Inflammatory macrophage treated with lipopolysaccharide for 1 hour (primary cell): Measurements from ENCODE around the gene ACSL4.
"Not testable (repeated sequence)": the region's sequence is repeated elsewhere in the genome, so short reads cannot be mapped to it uniquely, and the experiment has no call there.

Source experiments
- DNase-seq, 2 donors: peaks; one replicate each; pipeline ENCODE4 v3.0.0-alpha.2; 2020 to 2022

ACSL4 gene

DNA sequence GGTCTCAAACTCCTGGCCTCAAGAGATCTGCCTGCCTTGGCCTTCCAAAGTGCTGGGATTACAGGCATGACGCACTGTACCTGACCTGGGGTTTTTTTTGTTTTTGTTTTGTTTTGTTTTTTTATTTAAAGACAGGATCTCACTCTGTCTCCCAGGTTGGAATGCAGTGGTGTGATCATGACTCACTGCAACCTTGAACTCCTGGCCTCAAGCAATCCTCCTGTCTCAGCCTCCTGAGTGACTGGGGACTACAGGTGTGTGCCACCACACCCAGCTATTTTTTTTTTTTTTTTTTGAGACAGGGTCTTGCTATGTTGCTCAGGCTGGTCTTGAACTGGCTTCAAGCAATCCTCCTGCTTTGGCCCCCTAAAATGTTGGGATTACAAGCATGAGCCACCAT, 8.1 kb downstream of the ACSL4 start:
- not testable (repeated sequence) for DNase-seq

GRCh38 chrX:109720947-109721346, 12.1 kb downstream of the ACSL4 start:
- peak; percentile 63 to 79 for DNase-seq

GRCh38 chrX:109719264-109719663, 13.8 kb downstream of the ACSL4 start:
- DNase-seq = no peak

DNA sequence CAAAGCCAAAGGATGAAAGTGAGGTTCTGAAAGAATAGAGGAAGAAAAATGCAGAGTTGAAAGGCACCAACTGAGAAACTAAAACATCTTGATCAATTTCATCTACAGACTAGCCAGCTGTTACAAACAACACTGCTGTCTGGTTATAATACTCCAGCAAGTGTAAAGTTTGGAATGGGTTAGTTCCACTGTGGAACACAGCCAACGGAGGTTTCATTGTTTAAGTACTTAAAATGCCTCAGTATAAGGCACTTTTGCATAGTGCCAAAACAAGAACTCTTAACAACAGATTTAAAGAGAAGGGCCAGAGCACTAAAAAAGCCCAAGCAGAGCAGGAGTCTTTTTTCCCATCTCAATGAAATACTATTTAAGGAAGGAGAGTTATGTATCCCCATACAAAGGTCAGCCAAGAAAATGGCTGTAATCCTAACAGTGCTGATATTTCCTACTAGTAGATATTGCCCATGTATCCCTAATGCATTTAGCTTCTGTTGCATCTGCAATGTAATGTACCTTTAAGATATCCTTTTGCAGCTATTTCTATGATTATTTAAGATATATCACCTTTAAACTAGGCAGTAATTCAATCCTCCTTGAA, 16.5 kb downstream of the ACSL4 start:
- DNase-seq = no peak

DNA sequence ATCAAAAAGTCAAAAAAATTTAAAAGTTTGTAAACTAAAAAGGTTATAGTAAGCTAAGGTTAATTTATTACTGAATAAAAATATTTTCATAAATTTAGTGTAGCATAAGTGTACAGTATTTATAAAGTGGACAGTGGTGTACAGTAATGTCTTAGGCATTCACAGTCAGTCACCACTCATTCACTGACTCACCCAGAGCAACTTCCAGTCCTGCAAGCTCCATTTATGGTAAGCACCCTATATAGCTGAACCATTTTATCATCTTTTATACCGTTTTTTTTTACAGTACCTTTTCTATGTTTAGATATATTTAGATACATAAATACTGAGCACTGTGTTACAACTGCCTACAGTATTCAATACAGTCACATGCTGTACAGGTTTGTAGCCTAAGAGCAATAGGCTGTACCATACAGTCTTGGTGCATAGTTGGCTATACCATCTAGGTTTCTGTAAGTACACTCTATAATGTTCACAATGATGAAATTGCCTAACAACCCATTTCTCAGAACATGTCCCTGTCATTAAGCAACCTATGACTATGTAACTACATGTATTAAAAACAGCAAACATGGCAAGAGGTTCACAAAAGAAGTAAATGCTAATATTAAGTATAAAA, 18.6 kb downstream of the ACSL4 start:
- DNase-seq = no peak

- DNase-seq = no peak
Measured at GRCh38 chrX:109710181-109710580, 22.9 kb downstream of the ACSL4 start.

GRCh38 chrX:109709129-109709631, 23.9 kb downstream of the ACSL4 start:
- DNase-seq = peak; percentile 64 to 78

DNA sequence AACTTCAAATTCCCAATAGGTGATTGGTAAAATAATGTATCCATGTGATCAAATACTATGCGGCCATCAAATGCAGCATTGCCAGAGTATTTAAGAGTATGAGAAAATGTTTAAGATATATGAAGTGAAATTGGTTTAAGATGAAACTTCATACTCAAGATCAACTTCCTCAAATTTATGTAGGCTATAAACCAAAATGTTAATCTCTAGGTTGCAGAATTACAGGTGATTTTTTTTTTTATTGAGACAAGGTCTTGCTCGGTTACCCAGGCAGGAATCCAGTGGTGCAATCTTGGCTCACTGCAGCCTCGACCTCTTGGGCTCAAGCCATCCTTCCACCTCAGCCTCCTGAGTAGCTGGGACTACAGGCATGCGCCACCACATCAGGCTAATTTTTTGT, 25.3 kb downstream of the ACSL4 start:
- DNase-seq = no peak

DNA sequence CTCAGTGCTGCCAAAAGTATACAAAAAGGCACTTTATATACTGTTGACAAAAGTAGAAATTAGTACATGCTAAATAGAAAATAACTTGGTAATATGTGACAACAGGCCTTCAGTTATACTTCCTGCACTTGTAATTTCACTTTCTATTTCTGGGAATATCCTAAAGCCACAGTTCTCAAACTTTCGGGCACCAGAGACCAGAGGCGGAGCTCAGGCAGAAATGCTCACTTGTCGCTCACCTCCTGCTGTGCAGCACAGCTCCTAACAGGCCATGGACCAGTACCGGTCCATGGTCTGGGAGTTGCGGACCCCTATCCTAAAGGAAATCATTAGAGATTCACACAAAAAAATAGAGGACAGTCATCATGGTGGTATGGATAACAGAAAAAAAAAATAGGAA, 25.7 kb downstream of the ACSL4 start:
- DNase-seq = peak; percentile 42 to 45

DNA sequence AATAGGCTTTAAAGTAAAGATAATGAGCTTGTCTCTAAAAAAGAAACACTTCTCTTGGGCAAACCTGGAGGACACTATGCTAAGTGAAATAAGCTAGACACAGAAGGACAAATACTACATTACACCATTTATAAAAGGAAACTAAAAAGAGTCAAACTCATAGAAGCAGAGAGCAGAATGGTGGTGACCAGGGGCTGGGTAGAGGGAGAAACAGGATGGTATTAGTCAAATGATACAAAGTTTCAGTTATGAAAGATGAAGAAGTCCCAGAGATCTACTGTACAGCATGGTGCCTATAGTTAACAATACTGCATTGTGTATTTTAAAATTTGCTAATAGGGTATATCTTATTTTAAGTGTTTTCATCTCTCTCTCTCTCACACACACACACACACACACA, 28.5 kb downstream of the ACSL4 start:
- no peak for DNase-seq

DNA sequence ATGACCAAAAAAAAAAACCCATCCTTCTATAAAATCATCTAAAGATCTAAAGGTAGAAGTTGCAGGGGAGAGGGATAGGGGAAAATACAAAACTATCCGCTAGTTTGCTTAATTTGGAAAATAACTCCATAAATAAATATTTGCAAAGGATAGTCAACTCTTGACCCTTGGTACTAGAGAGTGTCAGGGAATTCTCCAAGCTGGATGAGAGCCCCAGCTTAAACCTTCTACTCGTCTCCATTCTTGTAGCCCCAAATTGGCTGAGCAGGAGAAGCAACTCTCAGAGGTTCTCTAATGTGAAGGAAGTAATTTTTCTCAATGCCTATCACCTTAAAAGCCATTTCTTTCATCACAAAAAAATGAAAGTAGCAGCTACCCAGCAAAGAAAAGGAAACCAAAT, 35.2 kb downstream of the ACSL4 start:
- DNase-seq = no peak

DNA sequence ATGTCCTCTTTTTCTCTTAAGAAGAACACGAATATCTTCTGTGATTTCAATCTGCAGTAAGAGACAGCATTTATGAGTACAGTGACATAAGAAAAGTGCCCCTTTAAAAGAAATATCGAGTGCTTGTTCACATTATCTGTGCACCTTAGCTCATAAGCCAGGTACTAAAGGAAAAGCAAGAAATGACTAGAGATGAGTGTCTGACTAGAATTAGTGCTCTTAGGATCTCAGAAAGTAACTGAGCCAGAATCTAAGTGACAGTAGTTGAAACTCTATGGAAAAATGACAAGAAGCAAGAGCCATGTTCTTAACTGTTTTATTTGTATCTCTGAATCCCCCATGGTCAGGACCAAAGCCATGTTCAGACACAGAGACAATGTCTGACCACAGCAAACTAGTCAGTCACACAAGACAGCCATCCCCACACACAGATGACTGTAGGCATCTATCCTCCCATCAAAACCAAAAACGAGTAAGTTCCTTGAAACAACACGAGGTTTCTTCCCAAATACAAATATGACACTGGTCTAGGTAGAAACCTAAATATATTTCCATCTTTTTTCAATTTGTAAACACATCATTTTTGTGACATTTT, 36.8 kb downstream of the ACSL4 start:
- no peak for DNase-seq

GRCh38 chrX:109695637-109696036, 37.4 kb downstream of the ACSL4 start:
- no peak for DNase-seq

DNA sequence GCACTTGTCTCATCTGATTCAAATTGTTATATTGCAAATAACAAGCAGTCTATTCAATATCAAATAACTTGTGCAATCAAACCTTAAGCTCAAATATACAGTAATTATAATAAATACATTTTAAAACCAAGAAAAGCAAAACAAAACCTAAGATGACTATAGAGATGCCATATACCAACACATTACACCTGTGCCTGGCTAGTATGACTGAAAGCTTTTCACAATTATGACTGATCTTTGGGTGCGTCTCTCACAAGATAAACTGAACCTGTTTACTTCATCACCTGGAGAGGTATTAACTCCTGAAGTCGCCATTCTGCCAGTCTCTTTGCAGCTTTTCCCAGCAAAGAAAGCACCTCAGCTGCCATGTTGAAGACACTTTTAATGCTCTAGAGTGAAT, 41.3 kb downstream of the ACSL4 start:
- no peak for DNase-seq

DNA sequence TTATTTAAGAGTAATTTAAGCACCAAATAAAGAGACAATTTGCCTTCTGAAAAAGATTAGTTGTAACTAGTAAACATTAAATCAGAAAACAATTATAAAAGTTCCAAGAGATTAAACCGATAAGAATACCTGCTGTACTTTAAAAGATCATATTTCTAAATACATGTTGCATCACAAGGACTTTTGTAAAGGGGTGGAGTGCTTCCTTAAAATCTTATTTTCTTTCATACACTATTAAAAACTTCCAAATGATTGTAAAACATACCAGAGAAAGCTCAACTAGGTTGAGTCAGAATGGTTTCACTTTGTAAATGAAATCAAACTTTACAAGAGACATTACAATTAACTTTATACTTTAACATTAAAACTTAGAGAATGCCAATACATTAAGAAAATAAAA, 41.8 kb downstream of the ACSL4 start:
- peak in 1 of 2 donors; percentile 13 for DNase-seq

- no peak for DNase-seq
Measured at GRCh38 chrX:109687903-109688302, 45.2 kb downstream of the ACSL4 start.

DNA sequence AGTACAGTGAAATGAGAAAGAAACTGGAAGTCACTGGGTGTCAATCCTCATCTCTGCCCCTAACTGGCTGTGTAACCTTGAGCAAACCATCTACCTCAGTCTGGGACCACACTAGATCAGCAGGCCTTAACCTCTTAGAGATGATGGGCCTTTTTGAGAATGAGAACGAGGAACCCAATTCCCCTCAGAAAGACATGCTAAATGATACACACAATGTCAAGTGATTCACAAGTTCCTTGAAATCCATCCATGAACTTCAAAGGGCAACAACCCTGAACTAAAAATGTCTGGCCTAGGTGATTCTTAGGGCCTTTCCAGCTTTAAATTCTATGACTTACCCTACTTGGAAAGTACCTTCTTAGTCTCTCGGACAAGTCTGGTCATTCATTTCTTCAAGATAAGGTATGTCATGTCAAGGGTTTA, 47.4 kb downstream of the ACSL4 start:
- DNase-seq = peak in 1 of 2 donors; percentile 29

DNA sequence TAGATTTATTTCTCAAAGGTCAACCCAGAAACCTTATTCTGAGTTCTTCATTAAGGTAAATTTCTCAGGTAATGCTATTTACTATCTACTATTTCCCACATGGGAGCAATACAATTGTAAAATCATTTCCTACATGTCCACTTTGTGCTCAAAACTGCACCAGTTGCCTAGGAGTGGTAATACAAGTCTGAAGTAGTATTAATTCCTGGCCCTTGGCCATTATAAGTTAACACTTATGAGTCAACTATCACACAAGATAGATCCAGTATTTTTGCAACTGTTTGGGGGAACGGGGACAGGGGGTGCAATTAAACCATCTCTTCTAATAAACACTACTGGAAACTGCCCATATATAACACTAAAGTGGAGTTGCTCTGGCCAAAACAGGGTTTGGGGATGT, 48.9 kb downstream of the ACSL4 start:
- no peak for DNase-seq

DNA sequence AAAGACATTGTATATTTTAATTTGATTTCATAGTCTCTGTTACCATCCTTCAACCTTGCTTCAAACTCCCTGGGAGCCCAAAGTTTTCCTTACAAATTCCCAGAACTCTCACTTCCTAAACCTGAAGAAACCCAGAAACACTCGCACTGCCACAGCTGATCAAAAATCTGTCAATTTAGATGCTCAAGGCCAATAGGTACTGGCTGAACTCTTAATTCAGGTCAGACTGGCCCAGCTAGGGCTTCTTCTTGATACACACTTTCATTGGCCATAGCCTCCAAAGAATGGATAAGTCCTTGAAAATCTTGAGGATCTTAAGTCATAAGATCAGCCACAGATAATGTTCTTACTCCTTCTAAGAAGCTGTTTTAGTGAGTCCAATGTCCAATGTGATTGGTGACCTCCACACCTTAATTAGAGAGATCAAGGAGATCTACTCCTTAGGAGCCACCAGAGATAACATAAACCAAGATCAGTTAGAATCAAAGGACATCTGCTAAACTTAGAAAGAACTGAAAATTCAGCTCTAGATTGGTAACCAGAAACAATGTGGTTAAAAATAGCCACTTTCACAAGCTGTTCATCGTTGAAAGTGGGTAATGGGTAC, 51.5 kb downstream of the ACSL4 start:
- DNase-seq = no peak

- DNase-seq = no peak
Measured at GRCh38 chrX:109679820-109680219, 53.2 kb downstream of the ACSL4 start.

- DNase-seq = no peak
Measured at GRCh38 chrX:109672239-109672638, 60.8 kb downstream of the ACSL4 start.

DNA sequence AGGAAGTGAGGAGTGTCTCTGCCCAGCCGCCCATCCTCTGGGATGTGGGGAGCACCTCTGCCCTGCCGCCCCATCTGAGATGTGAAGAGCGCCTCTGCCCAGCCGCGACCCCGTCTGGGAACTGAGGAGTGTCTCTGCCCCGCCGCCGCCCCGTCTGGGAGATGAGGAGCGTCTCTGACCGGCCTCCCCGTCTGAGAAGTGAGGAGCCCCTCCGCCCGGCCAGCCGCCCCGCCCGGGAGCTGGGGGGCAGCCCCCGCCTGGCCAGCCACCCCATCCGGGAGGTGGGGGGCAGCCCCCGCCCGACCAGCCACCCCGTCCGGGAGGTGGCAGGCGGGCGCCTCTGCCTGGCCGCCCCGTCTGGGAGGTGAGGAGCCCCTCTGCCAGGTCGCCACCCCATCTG, 61.9 kb downstream of the ACSL4 start:
- not testable (repeated sequence) for DNase-seq

- no peak for DNase-seq
Measured at GRCh38 chrX:109667986-109668385, 65.1 kb downstream of the ACSL4 start.
